K562 (cell line): Measurements from ENCODE around the gene TYROBP. TPM values are rescaled to one million over a fixed set of nuclear protein-coding genes. Genes with fewer than 3 reads are reported as not detected.

Experiments used
- CGGBP1 ChIP-seq: fragments of 250-450 bp; sonication (Bioruptor Pico); IDR thresholded peaks from 2 replicates; pipeline ENCODE4 v1.9.0; 2021; ENCODE audit warnings: mild to moderate bottlenecking
- ERF ChIP-seq: fragments of 450-650 bp; formaldehyde crosslinking; IDR thresholded peaks from 2 replicates; pipeline ENCODE4 v1.4.0; 2020; ENCODE audit warnings: mild to moderate bottlenecking, mixed read lengths
- MYC ChIP-seq, 2 experiments: fragments of 250-450 bp in 1 of 2; sonication (Bioruptor Pico) in 1 of 2; IDR thresholded peaks; 2 replicates each; pipeline versions ENCODE4 v1.5.1 to v1.6.1; 2012 to 2021; ENCODE audit warnings: low read depth in 2 of 2, borderline replicate concordance in 1 of 2, improper control_type of control experiment in 1 of 2, low read length in 1 of 2, mild to moderate bottlenecking in 1 of 2, moderate library complexity in 1 of 2
- SMARCB1 ChIP-seq: IDR thresholded peaks from 2 replicates; pipeline ENCODE4 v1.6.1; 2011; ENCODE audit warnings: improper control_type of control experiment, low read depth; ENCODE audit not compliant: insufficient read length
- polyA plus RNA-seq, 8 experiments: library from polyadenylated mRNA; depleted of rRNA in 4 of 8; stranded (reverse) in 5 of 8; unstranded in 3 of 8; fragments of >200 nt; fragmentation: Nextera tagmentation in 2 of 8; fragmentation: Illumina TruSeq in 1 of 8; extraction: Ambion mirVana in 2 of 8; extraction: Trizol in 1 of 8; gene quantifications; 2 replicates each; pipeline versions ENCODE4 v1.2.1 to v1.2.3, GENCODE V29; 2011 to 2014; ENCODE audit warnings: inconsistent platforms in 1 of 8, missing spikeins in 1 of 8
- total RNA-seq, 7 experiments: library from RNA; depleted of rRNA in 6 of 7; stranded (reverse); fragments of >200 nt in 6 of 7; fragmentation: Illumina TruSeq in 2 of 7; extraction: Trizol in 2 of 7; gene quantifications; 2 replicates each; pipeline versions ENCODE4 v1.2.1 to v1.2.3, GENCODE V29; 2011 to 2021; ENCODE audit warnings: low replicate concordance in 1 of 7
- TF ChIP-seq, protein P1 (sequence below): fragments of 450-650 bp; IDR thresholded peaks from 2 replicates; pipeline ENCODE4 v1.6.1; 2016; ENCODE audit warnings: mild to moderate bottlenecking, moderate library complexity
- TF ChIP-seq, protein P2 (sequence below): fragments of 250-450 bp; sonication (Bioruptor Pico); IDR thresholded peaks from 2 replicates; pipeline ENCODE4 v1.5.0; 2020; ENCODE audit warnings: mild to moderate bottlenecking
- TF ChIP-seq, protein P3 (sequence below): fragments of 450-650 bp; formaldehyde crosslinking; IDR thresholded peaks from 2 replicates; pipeline ENCODE4 v1.4.0; 2020; ENCODE audit warnings: mild to moderate bottlenecking, moderate library complexity
- TF ChIP-seq, protein P4 (sequence below): fragments of 200-800 bp; sonication (Bioruptor generic); IDR thresholded peaks from 2 replicates; pipeline ENCODE4 v1.6.1; 2017; ENCODE audit warnings: missing genetic modification characterization, missing compliant biosample characterization

Gene TYROBP
- total and polyA plus RNA-seq, 9 of the 15 experiments (the other 6 are each of a cell fraction or from before 2014, with no cell fraction given), result 0.72 to 8.2 (median 2.4) TPM

- TF ChIP-seq, protein P1, sequence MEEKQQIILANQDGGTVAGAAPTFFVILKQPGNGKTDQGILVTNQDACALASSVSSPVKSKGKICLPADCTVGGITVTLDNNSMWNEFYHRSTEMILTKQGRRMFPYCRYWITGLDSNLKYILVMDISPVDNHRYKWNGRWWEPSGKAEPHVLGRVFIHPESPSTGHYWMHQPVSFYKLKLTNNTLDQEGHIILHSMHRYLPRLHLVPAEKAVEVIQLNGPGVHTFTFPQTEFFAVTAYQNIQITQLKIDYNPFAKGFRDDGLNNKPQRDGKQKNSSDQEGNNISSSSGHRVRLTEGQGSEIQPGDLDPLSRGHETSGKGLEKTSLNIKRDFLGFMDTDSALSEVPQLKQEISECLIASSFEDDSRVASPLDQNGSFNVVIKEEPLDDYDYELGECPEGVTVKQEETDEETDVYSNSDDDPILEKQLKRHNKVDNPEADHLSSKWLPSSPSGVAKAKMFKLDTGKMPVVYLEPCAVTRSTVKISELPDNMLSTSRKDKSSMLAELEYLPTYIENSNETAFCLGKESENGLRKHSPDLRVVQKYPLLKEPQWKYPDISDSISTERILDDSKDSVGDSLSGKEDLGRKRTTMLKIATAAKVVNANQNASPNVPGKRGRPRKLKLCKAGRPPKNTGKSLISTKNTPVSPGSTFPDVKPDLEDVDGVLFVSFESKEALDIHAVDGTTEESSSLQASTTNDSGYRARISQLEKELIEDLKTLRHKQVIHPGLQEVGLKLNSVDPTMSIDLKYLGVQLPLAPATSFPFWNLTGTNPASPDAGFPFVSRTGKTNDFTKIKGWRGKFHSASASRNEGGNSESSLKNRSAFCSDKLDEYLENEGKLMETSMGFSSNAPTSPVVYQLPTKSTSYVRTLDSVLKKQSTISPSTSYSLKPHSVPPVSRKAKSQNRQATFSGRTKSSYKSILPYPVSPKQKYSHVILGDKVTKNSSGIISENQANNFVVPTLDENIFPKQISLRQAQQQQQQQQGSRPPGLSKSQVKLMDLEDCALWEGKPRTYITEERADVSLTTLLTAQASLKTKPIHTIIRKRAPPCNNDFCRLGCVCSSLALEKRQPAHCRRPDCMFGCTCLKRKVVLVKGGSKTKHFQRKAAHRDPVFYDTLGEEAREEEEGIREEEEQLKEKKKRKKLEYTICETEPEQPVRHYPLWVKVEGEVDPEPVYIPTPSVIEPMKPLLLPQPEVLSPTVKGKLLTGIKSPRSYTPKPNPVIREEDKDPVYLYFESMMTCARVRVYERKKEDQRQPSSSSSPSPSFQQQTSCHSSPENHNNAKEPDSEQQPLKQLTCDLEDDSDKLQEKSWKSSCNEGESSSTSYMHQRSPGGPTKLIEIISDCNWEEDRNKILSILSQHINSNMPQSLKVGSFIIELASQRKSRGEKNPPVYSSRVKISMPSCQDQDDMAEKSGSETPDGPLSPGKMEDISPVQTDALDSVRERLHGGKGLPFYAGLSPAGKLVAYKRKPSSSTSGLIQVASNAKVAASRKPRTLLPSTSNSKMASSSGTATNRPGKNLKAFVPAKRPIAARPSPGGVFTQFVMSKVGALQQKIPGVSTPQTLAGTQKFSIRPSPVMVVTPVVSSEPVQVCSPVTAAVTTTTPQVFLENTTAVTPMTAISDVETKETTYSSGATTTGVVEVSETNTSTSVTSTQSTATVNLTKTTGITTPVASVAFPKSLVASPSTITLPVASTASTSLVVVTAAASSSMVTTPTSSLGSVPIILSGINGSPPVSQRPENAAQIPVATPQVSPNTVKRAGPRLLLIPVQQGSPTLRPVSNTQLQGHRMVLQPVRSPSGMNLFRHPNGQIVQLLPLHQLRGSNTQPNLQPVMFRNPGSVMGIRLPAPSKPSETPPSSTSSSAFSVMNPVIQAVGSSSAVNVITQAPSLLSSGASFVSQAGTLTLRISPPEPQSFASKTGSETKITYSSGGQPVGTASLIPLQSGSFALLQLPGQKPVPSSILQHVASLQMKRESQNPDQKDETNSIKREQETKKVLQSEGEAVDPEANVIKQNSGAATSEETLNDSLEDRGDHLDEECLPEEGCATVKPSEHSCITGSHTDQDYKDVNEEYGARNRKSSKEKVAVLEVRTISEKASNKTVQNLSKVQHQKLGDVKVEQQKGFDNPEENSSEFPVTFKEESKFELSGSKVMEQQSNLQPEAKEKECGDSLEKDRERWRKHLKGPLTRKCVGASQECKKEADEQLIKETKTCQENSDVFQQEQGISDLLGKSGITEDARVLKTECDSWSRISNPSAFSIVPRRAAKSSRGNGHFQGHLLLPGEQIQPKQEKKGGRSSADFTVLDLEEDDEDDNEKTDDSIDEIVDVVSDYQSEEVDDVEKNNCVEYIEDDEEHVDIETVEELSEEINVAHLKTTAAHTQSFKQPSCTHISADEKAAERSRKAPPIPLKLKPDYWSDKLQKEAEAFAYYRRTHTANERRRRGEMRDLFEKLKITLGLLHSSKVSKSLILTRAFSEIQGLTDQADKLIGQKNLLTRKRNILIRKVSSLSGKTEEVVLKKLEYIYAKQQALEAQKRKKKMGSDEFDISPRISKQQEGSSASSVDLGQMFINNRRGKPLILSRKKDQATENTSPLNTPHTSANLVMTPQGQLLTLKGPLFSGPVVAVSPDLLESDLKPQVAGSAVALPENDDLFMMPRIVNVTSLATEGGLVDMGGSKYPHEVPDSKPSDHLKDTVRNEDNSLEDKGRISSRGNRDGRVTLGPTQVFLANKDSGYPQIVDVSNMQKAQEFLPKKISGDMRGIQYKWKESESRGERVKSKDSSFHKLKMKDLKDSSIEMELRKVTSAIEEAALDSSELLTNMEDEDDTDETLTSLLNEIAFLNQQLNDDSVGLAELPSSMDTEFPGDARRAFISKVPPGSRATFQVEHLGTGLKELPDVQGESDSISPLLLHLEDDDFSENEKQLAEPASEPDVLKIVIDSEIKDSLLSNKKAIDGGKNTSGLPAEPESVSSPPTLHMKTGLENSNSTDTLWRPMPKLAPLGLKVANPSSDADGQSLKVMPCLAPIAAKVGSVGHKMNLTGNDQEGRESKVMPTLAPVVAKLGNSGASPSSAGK, result peak; percentile 76
- TF ChIP-seq, protein P2, sequence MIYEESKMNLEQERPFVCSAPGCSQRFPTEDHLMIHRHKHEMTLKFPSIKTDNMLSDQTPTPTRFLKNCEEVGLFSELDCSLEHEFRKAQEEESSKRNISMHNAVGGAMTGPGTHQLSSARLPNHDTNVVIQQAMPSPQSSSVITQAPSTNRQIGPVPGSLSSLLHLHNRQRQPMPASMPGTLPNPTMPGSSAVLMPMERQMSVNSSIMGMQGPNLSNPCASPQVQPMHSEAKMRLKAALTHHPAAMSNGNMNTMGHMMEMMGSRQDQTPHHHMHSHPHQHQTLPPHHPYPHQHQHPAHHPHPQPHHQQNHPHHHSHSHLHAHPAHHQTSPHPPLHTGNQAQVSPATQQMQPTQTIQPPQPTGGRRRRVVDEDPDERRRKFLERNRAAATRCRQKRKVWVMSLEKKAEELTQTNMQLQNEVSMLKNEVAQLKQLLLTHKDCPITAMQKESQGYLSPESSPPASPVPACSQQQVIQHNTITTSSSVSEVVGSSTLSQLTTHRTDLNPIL (CRISPR knock-in tag), result no peak
- peak; percentile 95 for TF ChIP-seq MYC (IDR thresholded peaks at IDR 0.05; ENCODE audit: low read depth, low read length)
- TF ChIP-seq MYC (CRISPR knock-in tag; IDR thresholded peaks at IDR 0.05; ENCODE audit: borderline replicate concordance, low read depth), result no peak
- TF ChIP-seq CGGBP1 (CRISPR knock-in tag), result no peak
- TF ChIP-seq SMARCB1, result no peak
- TF ChIP-seq ERF (CRISPR knock-in tag), result no peak
- TF ChIP-seq, protein P3, sequence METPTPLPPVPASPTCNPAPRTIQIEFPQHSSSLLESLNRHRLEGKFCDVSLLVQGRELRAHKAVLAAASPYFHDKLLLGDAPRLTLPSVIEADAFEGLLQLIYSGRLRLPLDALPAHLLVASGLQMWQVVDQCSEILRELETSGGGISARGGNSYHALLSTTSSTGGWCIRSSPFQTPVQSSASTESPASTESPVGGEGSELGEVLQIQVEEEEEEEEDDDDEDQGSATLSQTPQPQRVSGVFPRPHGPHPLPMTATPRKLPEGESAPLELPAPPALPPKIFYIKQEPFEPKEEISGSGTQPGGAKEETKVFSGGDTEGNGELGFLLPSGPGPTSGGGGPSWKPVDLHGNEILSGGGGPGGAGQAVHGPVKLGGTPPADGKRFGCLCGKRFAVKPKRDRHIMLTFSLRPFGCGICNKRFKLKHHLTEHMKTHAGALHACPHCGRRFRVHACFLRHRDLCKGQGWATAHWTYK (CRISPR knock-in tag), result peak; percentile 57; the same call in 1 of the 2 replicates
- TF ChIP-seq, protein P4, sequence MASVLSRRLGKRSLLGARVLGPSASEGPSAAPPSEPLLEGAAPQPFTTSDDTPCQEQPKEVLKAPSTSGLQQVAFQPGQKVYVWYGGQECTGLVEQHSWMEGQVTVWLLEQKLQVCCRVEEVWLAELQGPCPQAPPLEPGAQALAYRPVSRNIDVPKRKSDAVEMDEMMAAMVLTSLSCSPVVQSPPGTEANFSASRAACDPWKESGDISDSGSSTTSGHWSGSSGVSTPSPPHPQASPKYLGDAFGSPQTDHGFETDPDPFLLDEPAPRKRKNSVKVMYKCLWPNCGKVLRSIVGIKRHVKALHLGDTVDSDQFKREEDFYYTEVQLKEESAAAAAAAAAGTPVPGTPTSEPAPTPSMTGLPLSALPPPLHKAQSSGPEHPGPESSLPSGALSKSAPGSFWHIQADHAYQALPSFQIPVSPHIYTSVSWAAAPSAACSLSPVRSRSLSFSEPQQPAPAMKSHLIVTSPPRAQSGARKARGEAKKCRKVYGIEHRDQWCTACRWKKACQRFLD (CRISPR knock-in tag), result no peak
Measured at GRCh38 chr19:35903550-35904179, 4.4 kb downstream of the TYROBP start (continued).
